ENCODE data around the gene CCNQ.

CCNQ gene

GRCh38 chrX:153595387-153595786, 3.6 kb downstream of the CCNQ start:
- no peak for DNase-seq

- no peak for DNase-seq
Observed at GRCh38 chrX:153593811-153594500, 5.0 kb downstream of the CCNQ start.

- no peak for DNase-seq
Observed at GRCh38 chrX:153592966-153593688, 5.8 kb downstream of the CCNQ start.

- DNase-seq, result no peak
Observed at GRCh38 chrX:153592091-153592833, 6.7 kb downstream of the CCNQ start.

GRCh38 chrX:153590961-153591956, 7.7 kb downstream of the CCNQ start:
- no peak for DNase-seq

GRCh38 chrX:153588782-153589446, 10.0 kb downstream of the CCNQ start:
- DNase-seq, result no peak

- no peak for DNase-seq
Observed at GRCh38 chrX:153588021-153588781, 10.7 kb downstream of the CCNQ start.

GRCh38 chrX:153587342-153587741, 11.6 kb downstream of the CCNQ start:
- DNase-seq, result no peak

GRCh38 chrX:153585827-153586226, 13.1 kb downstream of the CCNQ start:
- DNase-seq, result no peak

GRCh38 chrX:153583433-153583832, 15.5 kb downstream of the CCNQ start:
- no peak for DNase-seq

GRCh38 chrX:153582896-153583295, 16.0 kb downstream of the CCNQ start:
- DNase-seq, result peak; percentile 61

- no peak for DNase-seq
Observed at GRCh38 chrX:153580700-153581386, 18.1 kb downstream of the CCNQ start.

- no peak for DNase-seq
Observed at GRCh38 chrX:153578889-153579288, 20.1 kb downstream of the CCNQ start.

- no peak for DNase-seq
Observed at GRCh38 chrX:153578200-153578835, 20.6 kb downstream of the CCNQ start.

- no peak for DNase-seq
Observed at GRCh38 chrX:153576961-153577360, 22.0 kb downstream of the CCNQ start.

GRCh38 chrX:153576239-153576870, 22.6 kb downstream of the CCNQ start:
- DNase-seq, result no peak

GRCh38 chrX:153573984-153574383, 25.0 kb downstream of the CCNQ start:
- DNase-seq, result no peak

GRCh38 chrX:153572601-153573000, 26.3 kb downstream of the CCNQ start:
- no peak for DNase-seq

GRCh38 chrX:153571534-153571908, 27.4 kb downstream of the CCNQ start:
- DNase-seq, result no peak

GRCh38 chrX:153569475-153569874, 29.5 kb downstream of the CCNQ start:
- DNase-seq, result no peak

Data from activated CD4-positive, alpha-beta T cell treated with anti-CD3 and anti-CD28 coated beads, Interleukin-2, amount 50 U/mL, for 16 hours (primary cell).